Measurements from ENCODE around the gene KANSL1L. TPM values are rescaled to one million over a fixed set of nuclear protein-coding genes. Genes with fewer than 3 reads are reported as not detected.
"Not testable (repeated sequence)": the region's sequence is repeated elsewhere in the genome, so short reads cannot be mapped to it uniquely, and the experiment has no call there.

KANSL1L gene
- total RNA-seq, 4 donors from 2014 or later: 25.1 to 41.5 (median 30.0) TPM

DNA sequence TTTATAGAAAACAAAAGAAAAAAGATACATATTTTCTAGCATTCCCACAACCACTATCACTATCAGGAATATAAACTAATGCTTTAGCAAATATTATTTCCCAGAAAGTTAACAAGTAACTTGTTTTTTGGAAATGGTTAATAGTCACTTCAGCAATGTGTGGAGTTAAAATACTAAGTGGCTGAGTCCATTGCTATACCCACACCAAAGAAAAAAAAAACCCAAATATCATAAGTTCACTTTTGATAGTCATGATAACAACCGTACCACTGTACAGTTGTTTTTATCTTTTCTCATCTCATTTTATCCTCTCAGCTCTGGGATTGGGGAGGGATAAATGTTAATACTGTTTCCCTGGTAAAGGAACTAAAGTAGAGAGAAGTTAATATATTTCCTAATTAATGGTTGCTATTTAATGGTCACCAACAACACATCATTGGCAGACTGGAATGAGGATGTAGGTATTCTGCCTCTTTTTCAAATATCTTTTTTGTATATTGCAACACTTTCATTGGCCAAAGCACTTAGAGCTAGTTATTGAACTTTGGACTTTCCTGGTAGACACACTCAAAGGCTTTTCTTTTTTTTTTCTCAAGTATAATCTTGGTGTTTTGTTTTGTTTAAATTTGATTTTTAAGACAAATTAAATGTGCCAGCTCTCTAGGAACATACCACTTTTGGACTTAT is 18.4 kb upstream of the KANSL1L start:
- intact Hi-C loops (cut with DNase I): no loop called here
- H3K9me3 ChIP-seq: peaks cover 0 to 16% (median 12%) of the 10 kb centered on the region in 4 donors
- no peaks in the 10 kb centered on the region for H3K27me3 ChIP-seq
- H3K36me3 ChIP-seq: no peaks in the 10 kb centered on the region
- H3K27ac ChIP-seq (replicated peaks in 1 of 4): no peak overlapping the region
- WGBS: 71% methylated on average over 1 of the region's 1 CpG
- no peak for DNase-seq (ENCODE audit: extremely low spot score)
- H3K4me1 ChIP-seq: no peaks in the 10 kb centered on the region
- no peak overlapping the region for H3K4me3 ChIP-seq
- no peak for TF ChIP-seq CTCF (IDR thresholded peaks at IDR 0.05)

DNA sequence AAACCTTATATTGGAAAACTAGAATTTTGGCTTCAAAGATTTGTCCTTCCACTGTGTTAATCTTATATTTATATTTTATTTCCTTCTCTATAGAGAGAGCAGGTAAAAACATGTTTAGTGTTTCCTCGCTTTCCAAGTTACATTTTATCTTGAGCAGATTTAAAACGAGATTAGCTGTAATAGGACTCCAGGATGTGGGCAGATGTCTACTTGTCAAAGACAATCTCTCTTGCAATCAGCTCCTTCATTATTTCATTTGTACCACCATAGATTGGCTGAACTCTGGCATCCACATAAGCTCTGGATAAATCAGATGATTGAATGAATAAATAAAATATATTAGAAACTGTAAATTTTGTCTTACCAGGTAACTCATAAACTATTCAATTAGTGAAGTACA is 17.5 kb upstream of the KANSL1L start:
- DNase-seq (ENCODE audit: extremely low spot score): no peak
- intact Hi-C loops (cut with DNase I): no loop called here
- Histone ChIP-seq H3K27me3 (no peaks in the 10 kb centered on the region), H3K27ac (replicated peaks in 1 of 4) (no peak overlapping the region), H3K4me1 (no peaks in the 10 kb centered on the region), H3K4me3 (no peak overlapping the region), H3K36me3 (no peaks in the 10 kb centered on the region), H3K9me3 (peaks cover 0 to 24% (median 14%) of the 10 kb centered on the region in 4 donors)
- no peak for TF ChIP-seq POLR2AphosphoS5 (IDR thresholded peaks at IDR 0.05)
- no peak for TF ChIP-seq EP300 (IDR thresholded peaks at IDR 0.05)
- TF ChIP-seq CTCF (IDR thresholded peaks at IDR 0.05): no peak
- no peak for TF ChIP-seq POLR2A (IDR thresholded peaks at IDR 0.05; ENCODE audit: low read depth)
- 53% methylated on average over 2 of the region's 2 CpGs for WGBS

GRCh38 chr2:210188190-210188589 is 17.0 kb upstream of the KANSL1L start:
- 74% methylated on average over 3 of the region's 3 CpGs for WGBS
- intact Hi-C loops (cut with DNase I): no loop called here
- Histone ChIP-seq H3K9me3 (peaks cover 0 to 27% (median 14%) of the 10 kb centered on the region in 4 donors), H3K27me3 (no peaks in the 10 kb centered on the region), H3K4me3 (no peak overlapping the region), H3K27ac (replicated peaks in 1 of 4) (no peak overlapping the region), H3K36me3 (no peaks in the 10 kb centered on the region), H3K4me1 (no peaks in the 10 kb centered on the region)
- DNase-seq (ENCODE audit: extremely low spot score): no peak
- TF ChIP-seq POLR2AphosphoS5 (IDR thresholded peaks at IDR 0.05) (no peak), CTCF (IDR thresholded peaks at IDR 0.05) (no peak), EP300 (IDR thresholded peaks at IDR 0.05) (no peak), POLR2A (IDR thresholded peaks at IDR 0.05; ENCODE audit: low read depth) (no peak)

- WGBS: 93% methylated on average over 1 of the region's 1 CpG
- intact Hi-C loops (cut with DNase I): not testable (repeated sequence)
Measured at GRCh38 chr2:210183936-210184335, 12.7 kb upstream of the KANSL1L start.

GRCh38 chr2:210181606-210182088 is 10.4 kb upstream of the KANSL1L start:
- H3K9me3 ChIP-seq: peaks cover 0 to 27% (median 14%) of the 10 kb centered on the region in 4 donors
- H3K27ac ChIP-seq (replicated peaks in 1 of 4); H3K27me3 ChIP-seq; intact Hi-C loops (cut with DNase I); H3K36me3 ChIP-seq; DNase-seq (ENCODE audit: extremely low spot score); H3K4me1 ChIP-seq; H3K4me3 ChIP-seq: not testable (repeated sequence)
- WGBS: 67% methylated on average over 9 of the region's 12 CpGs

More at GRCh38 chr2:210183936-210184335, 12.7 kb upstream of the KANSL1L start:
- H3K4me1 ChIP-seq; DNase-seq (ENCODE audit: extremely low spot score); H3K4me3 ChIP-seq; H3K27ac ChIP-seq (replicated peaks in 1 of 4); H3K36me3 ChIP-seq; H3K27me3 ChIP-seq: not testable (repeated sequence)
- H3K9me3 ChIP-seq: peaks cover 0 to 27% (median 14%) of the 10 kb centered on the region in 4 donors

GRCh38 chr2:210181033-210181605 is 9.9 kb upstream of the KANSL1L start:
- H3K27ac ChIP-seq (replicated peaks in 1 of 4); H3K36me3 ChIP-seq; H3K4me3 ChIP-seq; DNase-seq (ENCODE audit: extremely low spot score); H3K4me1 ChIP-seq; intact Hi-C loops (cut with DNase I); H3K27me3 ChIP-seq: not testable (repeated sequence)
- 67% methylated on average over 3 of the region's 3 CpGs for WGBS
- peaks cover 0 to 26% (median 13%) of the 10 kb centered on the region in 4 donors for H3K9me3 ChIP-seq
